Glomerular visceral epithelial cell (primary cell): ENCODE measurements around the gene ZNF287.
"Not testable (repeated sequence)": the region's sequence is repeated elsewhere in the genome, so short reads cannot be mapped to it uniquely, and the experiment has no call there.

ENCODE experiments used
- DNase-seq: peaks from one replicate; pipeline ENCODE4 v3.0.0-alpha.2; 2016; ENCODE audit errors: extremely low spot score

The ZNF287 gene

DNA sequence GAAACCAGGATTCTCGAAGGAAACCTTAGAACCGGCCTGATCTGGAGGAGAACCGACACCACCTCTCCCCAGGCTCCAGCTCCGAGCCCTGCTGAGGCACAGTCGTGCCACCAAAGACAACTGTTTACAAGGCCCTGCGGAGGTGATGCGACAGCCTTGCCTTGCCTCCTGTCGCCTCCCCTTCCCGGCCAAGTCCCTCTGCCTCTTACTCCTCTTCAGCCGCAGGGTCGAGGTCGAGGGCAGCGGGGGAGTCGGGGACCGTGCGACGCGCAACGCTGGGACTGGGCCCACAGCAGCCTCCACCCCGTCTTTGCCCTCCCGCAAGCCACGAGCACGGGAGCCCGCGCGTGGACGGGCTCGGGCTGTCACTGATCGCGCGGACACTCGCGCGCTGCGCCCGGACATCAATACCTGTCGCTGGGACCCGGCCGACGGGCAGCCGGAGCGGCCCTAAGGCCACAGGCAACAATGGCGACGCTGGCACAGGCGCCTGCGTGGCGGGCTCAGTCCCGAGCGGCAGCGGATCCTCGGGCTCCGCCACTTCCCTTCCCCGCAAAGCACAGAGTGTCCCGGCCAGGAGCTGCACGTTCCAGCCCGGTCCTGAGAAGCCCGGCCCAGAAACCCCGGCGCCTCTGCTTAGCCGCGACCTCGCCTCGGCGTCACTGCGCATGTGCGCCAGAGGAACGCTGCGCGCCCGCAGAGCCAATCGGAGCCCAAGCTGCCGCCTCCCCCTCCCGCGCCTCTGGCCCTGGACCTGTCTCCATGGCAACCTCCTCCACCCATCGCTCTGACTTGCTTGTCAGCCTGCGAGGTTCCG is at the start of gene ZNF287:
Gene ZNF287, minus strand, starts transcription at position 664 of the 817 bp plus-strand sequence. CDS start 1,473 bp downstream, outside the sequence.
- peak; percentile 72 for DNase-seq

DNA sequence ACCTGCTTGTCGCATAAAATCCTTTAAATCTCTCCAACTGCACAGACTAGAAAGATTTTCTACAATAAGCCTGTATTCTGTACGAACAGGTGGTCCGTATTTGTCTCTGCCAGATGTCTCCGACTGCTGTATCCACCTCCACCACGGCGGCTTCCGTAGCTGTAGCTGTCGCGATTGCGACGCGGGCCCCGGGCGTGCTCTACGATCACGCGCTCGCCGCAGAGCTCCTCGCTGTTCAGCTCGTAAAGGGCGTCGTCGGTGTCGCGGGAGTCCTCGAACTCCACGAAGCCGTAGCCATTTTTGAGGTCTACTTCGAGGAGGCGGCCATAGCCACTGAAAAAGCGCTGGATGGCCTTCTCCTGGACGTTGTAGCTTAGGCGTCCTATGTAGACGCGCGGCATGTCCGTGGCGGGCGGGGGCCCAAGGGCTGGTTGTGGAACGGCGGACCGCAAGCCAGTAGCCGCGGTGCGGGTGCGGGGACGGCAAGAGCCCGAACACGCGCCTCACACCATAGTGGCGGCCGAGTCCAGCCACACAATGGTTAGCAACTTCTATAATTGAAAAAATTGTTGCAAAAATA is 48.6 kb upstream of the ZNF287 start:
- no peak for DNase-seq

DNA sequence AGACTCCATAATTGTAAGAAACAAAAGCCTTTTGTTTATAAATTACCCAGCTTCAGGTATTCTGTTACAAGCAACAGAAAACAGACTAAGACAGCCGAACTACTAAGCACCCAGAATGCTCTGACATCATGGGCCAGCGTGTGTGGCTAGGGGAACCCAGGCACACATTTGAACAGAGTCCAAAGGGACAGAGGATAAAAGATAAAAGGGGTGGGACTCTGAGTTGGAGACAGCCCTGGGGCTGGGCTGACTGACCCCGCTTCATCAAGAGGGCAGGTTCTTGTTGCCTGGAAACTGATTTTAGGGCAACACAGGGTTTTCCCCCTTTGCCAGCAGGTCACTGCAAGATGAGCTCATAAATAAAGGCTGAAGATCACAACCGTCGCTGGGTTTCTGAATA is 30.5 kb upstream of the ZNF287 start:
- no peak for DNase-seq

DNA sequence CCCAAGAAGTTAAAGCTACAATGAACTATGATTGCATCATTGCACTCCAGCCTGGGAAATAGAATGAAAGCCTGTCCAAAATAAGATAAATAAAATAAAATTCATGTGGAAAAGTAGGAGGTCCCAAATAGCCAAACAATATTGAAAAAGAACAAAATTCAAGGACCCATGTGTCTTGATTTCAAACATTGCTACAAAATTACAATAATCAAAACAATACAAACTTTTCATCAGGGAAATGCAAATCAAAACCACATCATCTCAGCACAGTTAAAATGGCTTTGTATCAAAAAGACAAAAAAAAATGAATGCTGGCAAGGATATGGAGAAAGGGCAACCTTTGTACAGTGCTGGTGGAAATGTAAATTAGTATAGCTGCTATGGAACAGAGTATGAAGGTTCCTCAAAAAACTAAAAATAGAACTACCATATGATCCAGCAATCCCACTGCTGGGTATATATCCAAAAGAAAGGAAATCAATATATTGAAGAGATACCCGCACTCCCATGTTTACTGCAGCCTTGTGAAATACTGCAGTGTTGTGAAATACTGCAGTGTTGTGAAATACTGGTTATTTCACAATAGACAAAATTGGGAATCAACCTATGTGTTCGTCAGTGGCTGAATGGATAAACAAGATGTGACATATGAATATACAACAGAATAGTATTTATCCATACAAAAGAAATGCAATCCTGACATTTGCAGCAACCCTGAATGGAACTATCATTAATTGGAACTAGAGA is 24.5 kb upstream of the ZNF287 start:
- DNase-seq = no peak

DNA sequence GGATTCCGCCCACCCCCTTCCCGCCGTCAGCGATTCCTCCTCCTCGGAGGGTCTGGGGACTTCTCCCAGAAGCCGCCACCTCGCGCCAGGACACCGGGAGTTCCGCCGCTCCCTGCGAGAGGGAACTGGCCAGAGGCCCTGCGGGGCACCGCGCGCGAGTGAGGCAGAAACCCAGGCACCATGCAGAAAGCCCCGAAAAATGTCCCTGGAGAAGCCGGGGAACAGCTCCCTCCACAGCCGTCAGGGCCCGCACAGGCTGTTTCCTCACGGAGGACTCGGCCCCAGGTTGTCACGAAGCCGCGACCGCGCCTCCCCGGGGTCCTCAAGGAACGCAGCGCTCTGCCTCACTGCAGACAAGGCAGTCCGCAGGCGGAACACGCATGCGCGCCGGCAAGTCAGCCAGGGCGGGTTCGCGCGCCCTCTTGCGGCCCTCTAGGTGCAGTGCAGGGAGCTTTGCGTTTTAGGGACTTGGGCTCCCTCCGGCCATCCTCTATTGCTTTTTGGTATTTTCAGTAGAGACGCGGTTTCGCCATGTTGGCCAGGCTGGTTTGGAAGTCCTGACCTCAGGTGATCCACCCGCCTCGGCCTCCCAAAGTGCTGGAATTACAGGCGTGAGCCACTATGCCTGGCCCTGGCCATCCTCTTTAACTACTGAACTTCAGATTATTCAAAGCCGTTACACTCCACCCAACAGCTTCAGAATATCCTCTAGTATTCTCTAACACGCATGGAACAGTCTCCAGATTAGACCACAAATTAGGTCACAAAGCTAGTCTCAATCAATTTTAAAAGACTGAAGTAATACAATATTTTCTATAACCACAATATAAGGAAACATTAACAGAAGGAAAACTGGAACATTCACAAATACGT is 20.3 kb upstream of the ZNF287 start:
- peak; percentile 88 for DNase-seq

DNA sequence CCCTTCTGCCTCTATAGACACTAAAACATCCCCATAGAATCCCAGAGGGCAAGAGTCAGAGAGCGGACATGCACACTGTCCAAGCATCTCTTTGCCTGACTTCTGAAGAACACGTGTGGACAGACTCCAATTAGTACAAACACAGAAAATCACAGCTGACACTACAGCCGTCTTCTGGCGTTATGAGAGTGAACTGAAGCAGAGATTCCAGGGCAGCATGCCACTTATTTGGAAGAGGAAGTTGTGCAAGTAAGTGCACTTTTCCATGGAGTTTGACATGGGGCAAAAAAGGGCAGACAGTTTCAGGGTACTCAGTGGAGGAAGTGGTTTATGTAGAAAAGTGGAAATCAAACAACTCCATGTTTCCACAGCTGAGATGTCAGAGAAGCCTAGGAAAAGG is 16.8 kb upstream of the ZNF287 start:
- no peak for DNase-seq

DNA sequence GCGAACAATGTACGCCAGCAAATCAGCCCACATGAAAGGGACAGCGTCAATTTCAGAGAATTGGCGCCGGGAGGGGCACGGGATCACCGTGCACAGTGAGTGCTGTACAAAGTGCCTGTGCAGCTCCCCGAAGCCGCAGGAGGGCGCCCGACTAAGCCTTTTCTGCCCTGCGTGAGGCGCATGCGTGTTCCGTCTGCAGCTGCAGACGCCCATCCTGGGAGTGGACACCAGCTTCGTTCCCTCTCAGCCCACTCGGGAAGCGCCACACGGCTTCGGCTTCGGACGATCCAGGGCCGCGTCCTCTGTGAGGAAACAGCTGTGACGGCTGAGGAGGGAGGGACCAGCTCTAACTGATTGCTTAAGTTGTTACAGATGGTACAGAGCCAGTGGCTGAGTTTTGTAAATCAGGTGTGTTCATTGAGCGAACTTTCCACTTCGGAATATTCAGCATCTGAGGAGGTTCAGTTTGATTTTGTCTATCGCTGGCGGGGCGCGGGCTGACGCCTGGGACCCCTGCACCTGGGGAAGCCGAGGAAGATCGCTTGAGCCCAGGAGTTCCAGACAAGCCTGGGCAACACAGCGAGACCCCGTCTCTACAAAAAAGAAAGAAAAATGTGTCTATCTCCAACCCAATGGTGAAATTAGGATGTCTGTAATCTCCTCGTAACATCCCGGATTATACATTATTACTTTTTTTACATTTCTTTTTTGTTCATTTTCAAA is 15.4 kb upstream of the ZNF287 start:
- DNase-seq = peak; percentile 22

DNA sequence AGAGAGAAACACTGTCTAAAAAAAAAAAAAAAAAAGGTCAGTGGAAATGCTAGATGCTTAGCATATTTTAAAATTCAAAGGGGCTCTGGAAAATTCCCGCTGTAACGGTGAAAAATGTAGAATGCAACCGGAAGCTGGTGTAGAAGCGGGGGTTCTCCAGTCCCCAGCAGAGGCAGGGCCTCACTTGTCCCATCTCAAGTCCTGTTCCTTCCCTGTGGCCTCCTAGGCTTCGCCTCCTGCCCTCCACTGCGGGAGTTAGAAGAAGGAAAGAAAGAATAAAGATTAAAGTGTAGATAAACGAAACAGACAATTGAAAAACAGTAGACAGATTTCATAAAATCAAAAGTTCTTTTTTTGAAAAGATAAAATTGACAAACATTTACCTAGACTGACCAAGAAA is 14.8 kb upstream of the ZNF287 start:
- no peak for DNase-seq

DNA sequence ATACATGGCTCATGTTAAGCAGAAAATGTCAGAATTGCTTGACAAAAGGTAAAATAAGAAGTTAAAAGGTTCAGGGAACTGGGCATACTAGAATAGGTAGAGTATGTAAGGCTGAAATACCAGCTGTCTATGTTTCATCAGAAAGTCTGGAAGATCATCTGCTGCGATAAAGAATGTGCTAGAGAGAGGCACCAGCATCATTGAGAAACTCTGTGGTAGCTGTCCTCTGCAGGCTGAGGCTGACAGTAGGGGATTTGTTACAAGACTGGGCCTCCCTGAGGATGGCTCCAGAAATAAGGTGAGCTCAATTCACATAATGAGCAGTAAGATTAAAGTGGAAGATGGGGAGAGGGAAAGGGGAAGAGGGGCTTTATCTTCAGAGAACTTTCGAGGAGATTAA is 4.5 kb upstream of the ZNF287 start:
- DNase-seq = no peak

DNA sequence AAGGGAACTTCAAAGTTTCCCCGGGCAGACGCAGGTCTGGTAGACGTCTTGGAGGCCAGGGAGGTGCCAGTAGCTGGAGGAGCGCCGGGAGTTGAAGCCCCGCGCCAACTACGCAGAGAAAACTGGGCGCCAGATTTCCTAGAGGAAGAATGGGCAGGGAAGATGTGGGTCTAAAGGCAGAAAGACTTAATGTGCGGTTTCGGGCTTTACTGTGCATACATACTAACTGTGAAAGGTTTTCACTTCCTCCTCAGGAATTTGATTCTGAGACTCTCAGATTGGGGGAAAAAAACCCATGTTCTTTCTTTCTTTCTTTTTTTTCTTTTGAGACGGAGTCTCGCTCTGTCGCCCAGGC is 331 bp upstream of the ZNF287 start:
- DNase-seq = no peak

DNA sequence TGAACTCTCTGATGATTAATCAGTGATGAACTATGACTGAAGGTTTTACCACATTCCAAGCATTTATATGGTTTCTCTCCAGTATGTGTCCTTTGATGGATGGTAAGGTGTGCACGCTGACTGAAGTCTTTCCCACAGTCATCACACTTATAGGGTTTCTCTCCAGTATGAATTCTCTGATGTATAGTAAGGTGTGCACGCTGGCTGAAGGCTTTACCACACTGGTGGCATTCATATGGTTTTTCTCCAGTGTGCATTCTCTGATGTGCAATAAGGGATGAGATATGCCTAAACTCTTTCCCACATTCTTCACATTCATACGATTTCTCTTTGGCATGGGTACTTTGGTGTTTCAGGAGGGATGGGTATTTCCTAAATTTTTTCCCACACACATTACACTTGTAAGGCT is 16.4 kb downstream of the ZNF287 start:
- no peak for DNase-seq

DNA sequence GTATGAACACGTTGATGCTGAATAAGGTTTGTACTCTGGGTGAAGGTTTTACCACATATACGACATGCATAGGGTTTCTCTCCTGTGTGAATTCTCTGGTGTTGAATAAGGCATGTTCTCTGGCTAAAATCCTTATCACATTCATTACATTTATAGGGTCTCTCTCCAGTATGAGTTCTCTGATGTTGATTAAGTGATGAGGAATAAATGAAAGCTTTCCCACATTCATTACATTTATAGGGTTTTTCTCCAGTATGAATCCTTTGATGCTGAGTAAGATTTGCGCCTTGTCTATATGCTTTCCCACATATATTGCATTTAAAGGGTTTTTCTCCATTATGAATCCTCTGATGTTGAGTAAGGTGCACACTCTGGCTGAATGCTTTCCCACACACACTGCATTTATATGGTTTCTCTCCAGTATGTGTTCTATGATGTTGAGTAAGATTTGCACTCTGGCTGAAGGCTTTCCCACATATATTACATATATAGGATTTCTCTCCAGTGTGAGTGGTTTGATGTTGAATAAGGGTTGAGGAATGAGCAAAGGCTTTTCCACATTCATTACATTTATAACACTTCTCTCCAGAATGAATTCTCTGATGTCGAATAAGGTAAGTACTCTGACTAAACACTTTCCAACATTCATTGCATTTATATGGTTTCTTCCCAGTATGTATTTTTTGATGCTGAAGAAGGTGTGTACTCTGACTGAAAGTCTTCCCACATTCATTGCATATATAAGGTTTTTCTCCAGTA is 16.9 kb downstream of the ZNF287 start:
- DNase-seq = no peak

DNA sequence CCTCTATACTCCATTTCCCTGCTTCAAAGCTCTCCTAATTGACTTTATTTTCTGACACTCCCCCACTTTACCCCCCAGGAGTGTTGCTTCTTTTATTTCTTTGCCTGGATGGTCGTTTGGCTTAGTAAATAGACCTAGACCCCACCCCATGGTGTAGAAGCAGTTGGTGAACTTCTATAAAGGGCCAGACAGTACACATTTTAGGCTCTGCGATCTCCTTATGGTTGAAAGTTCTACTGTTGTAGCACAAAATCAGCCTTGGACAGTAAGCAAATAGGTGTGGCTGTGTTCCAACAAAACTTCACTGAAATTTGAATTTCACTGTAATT is 31.9 kb downstream of the ZNF287 start:
- no peak for DNase-seq

DNA sequence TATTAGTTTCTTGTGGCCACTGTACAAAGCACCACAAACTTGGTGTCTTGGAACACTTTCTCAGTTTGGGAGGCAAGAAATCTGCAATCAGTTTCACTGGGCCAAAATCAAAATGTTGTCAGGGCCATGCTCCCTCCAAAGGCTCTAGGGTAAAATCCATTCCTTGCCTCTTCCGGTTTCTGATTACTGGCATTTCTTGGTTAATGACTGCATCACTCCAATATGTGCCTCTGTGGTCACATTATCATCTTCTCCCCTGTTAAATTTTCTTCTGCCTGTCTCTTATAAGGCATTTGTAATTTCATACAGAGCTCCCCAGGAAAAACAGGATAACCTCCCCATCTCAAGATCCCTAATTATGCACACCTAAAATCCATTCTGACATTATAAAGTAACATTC is 34.8 kb downstream of the ZNF287 start:
- DNase-seq = no peak

DNA sequence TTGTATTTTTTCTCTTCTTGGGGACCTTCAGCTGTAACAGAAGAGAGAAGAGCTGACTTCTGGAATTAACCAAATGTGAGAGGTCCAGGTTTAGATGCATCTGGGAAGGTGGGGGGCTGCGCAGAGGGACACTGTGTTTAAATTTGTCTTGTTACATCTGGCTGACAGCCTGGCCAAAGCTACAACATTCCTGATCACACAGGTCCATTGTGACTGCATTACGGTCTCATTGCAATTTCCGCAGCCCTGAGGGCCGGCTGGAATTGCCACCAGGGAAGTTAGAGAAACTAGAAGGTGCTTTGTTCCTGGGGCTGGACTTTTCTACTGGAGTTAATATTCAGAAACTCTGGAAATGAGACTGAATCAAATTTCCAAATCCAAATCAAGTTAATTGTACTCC is 39.1 kb downstream of the ZNF287 start:
- DNase-seq = no peak

DNA sequence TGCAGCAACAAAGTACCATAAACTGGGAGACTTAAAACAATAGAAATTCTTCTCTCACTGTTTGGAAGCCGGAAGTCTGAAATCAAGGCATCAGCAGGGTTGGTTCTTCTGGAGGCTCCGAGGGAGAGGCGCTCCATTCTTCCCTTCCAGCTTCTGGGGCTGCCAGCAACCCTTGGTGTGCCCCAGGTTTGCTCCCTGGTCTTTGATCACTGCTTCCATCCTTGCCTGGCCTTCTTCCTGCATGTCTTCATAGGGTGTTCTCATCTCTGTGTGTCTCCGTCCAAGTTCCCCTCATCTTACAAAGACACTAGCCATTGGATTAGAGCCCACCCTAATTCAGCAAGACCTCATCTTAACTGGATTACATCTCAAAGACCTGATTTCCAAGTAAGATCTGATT is 41.7 kb downstream of the ZNF287 start:
- DNase-seq = no peak

DNA sequence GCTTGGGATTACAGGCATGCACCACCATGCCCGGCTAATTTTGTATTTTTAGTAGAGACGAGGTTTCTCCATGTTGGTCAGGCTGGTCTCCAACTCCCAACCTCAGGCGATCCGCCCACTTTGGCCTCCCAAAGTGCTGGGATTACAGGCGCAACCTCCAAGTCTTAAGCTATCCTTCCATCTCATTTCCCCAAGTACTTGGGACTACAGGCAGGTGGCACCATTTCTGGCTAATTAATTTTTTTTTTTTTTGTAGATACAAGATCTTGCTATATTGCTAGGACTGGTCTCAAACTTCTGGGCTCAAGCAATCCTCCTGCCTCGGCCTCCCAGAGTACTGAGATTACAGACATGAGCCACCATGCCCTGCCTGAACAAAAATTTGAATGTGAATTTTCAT is 43.4 kb downstream of the ZNF287 start:
- not testable (repeated sequence) for DNase-seq

DNA sequence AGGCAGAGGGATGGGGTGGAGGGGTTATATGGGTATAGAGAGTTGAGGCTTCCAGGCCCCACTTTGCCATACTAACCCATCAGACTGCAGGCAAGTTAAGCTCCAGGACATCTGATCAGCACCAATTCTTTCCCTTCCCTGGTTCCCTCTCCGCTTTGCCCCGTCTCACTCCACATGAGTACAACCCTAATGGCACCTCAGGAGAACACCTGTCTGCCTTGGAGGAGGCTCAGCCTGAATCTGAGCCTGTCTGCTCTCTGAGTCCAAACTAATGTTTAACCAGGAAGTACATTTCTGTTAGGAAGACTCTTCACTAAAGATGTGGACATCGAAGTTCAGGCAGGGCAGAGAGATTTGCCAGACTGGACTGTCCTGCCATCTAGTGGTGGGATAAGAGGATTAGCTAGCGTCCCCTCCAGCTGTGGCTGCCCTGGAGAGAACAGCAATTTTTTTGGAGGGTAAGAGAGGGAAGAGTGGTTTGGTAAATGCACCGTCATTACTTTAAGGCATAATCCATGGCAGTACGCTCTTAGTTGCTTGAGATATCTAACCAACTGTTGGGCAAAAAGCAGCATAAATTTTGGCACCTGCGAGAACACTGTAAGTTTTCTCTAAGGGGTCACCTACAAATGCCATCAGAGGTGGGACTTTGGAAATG is 47.8 kb downstream of the ZNF287 start:
- DNase-seq = peak; percentile 90

DNA sequence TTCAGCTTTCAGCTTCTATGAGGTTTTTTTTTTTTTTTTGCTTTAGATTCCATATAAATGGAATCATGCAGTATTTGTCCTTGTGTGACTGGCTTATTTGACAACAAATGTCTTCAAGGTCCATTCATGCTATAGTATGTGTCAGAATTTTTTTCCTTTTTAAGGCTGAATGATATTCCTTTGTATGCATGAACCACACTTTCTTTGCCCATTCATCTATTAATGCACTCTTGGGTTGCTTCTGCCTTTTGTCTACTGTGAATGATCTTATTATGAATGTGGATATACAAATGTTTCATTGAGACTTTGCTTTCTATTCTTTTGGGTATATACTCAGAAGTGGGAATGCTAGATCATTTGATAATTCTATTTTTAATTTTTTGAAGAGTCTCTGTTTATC is 50.0 kb downstream of the ZNF287 start:
- no peak for DNase-seq

DNA sequence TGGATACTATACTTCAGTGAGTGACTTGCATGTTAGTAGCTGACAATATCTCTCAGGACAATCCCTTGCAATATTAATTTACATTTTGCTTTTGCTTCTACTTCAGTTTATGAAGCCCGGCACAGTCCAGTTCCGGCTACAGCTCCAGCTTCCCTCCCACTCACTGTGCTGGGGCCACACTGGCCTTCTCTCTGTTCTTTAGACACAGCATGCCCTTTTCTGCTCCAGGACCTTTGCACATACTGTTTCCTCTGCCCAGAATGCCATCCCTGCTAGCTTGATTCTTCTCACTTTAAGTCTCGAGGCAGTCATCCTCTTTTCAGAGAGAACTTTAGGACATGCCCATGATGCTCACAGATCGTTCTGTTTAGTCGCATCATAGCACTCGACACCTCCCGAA is 51.5 kb downstream of the ZNF287 start:
- DNase-seq = no peak
